Purkinje cell (primary cell): ENCODE data around the gene DCAF16. TPM values are rescaled to one million over a fixed set of nuclear protein-coding genes. Genes with fewer than 3 reads are reported as not detected.

Experiments
- polyA plus RNA-seq: library from polyadenylated mRNA; unstranded; fragments of >200 nt; fragmentation: Nextera tagmentation; gene quantifications from 2 replicates; pipeline ENCODE4 v1.2.1, GENCODE V29; 2014

Gene DCAF16
- 6.8 and 15.5 TPM in 2 replicates for polyA plus RNA-seq

GRCh38 chr4:17810260-17811077, at the start of gene DCAF16, which contains the start of gene NCAPG:
Gene DCAF16 (minus strand): TSS chr4:17810757. CDS start chr4:17804141, 6,616 bp downstream.
Gene NCAPG (plus strand): TSS chr4:17810979. CDS start chr4:17811078, 99 bp downstream.

GRCh38 chr4:17781300-17782287, 29.0 kb downstream of the DCAF16 start, which contains the start of gene FAM184B:
Gene FAM184B (minus strand): TSS chr4:17781621. CDS start chr4:17781299, 322 bp downstream.

Other genes with a start within 250 kb of the DCAF16 start
- gene LAP3, start 233.6 kb downstream of the DCAF16 start, polyA plus RNA-seq = 60.4 and 60.9 TPM in 2 replicates
- 46.1 and 68.9 TPM in 2 replicates for gene MED28, start 196.1 kb downstream of the DCAF16 start, polyA plus RNA-seq
- 2.3 and 3.1 TPM in 2 replicates for gene FAM184B, start 29.1 kb downstream of the DCAF16 start, polyA plus RNA-seq
- 6.0 and 9.3 TPM in 2 replicates for gene NCAPG, start 222 bp upstream of the DCAF16 start, polyA plus RNA-seq
- gene LCORL, start 211.0 kb upstream of the DCAF16 start, polyA plus RNA-seq = 5.4 and 5.6 TPM in 2 replicates